A549 treated with CpdA at 1 μM for 4 hours (cell line): ENCODE data around the gene PKHD1. TPM values are rescaled to one million over a fixed set of nuclear protein-coding genes. Genes with fewer than 3 reads are reported as not detected.

Experiments used
- total RNA-seq: library from RNA; stranded (reverse); fragments of 200-300 nt; extraction: Qiagen RNA extraction; gene quantifications from 5 replicates; pipeline ENCODE4 v1.2.3, GENCODE V29; 2022; ENCODE audit warnings: low read depth

PKHD1 gene, protein sequence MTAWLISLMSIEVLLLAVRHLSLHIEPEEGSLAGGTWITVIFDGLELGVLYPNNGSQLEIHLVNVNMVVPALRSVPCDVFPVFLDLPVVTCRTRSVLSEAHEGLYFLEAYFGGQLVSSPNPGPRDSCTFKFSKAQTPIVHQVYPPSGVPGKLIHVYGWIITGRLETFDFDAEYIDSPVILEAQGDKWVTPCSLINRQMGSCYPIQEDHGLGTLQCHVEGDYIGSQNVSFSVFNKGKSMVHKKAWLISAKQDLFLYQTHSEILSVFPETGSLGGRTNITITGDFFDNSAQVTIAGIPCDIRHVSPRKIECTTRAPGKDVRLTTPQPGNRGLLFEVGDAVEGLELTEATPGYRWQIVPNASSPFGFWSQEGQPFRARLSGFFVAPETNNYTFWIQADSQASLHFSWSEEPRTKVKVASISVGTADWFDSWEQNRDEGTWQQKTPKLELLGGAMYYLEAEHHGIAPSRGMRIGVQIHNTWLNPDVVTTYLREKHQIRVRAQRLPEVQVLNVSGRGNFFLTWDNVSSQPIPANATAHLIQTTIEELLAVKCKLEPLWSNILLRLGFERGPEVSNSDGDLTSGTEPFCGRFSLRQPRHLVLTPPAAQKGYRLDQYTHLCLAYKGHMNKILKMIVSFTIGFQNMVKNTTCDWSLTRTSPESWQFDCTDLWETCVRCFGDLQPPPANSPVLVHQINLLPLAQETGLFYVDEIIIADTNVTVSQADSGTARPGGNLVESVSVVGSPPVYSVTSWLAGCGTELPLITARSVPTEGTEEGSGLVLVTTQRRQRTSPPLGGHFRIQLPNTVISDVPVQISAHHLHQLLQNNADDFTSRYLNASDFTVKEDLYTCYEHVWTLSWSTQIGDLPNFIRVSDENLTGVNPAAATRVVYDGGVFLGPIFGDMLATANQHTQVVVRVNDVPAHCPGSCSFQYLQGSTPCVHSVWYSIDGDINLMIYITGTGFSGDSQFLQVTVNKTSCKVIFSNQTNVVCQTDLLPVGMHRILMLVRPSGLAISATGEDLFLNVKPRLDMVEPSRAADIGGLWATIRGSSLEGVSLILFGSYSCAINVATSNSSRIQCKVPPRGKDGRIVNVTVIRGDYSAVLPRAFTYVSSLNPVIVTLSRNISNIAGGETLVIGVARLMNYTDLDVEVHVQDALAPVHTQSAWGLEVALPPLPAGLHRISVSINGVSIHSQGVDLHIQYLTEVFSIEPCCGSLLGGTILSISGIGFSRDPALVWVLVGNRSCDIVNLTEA (N-terminal part only)
- total RNA-seq = not detected in 5 replicates

GRCh38 chr6:52087498-52087999 lies at the start of gene PKHD1:
Gene PKHD1 (minus strand): TSS chr6:52087613. CDS start chr6:52084933, 2,680 bp downstream.

Other genes with a start within 250 kb of the PKHD1 start
- gene IL17A, start 98.8 kb upstream of the PKHD1 start, total RNA-seq = not detected in 5 replicates
- not detected in 5 replicates for gene IL17F, start 156.9 kb upstream of the PKHD1 start, total RNA-seq
- 76.0 to 89.2 TPM (median 84.9 TPM) in 5 replicates for gene MCM3, start 197.1 kb upstream of the PKHD1 start, total RNA-seq